Measurements from ENCODE around the gene PUS3.

DNA sequence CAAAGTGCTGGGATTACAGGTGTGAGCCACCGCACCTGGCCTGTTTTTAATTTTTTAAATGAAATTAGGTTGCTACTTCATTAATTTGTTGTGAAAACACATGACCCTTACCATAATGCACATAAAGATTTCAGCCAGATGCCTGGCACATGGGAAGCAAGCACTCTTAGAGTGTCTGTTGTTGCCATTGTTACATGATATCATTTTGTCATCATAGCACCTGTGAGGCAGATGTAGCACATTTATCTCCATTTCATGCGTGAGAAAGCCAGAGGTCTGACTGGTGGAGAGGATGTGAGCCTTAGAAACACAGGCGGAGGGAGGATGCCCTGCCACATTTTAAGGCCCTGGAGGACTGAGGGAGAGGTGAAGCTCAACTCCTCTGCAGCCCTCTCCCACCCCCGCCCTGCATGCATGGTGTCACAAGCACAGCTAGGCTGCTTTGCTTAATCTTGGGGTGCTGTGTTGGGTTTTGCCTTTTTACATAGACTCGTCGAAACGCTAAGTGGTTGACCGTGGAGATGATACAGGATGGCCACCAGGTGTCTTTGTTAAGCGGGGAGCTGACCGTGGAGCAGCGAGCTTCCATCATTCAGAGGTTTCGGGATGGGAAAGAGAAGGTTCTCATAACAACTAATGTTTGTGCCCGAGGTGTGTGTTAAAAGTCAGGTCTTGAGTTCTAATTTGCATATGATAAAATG lies 15.3 kb upstream of the PUS3 start:
- TF ChIP-seq, protein P1, sequence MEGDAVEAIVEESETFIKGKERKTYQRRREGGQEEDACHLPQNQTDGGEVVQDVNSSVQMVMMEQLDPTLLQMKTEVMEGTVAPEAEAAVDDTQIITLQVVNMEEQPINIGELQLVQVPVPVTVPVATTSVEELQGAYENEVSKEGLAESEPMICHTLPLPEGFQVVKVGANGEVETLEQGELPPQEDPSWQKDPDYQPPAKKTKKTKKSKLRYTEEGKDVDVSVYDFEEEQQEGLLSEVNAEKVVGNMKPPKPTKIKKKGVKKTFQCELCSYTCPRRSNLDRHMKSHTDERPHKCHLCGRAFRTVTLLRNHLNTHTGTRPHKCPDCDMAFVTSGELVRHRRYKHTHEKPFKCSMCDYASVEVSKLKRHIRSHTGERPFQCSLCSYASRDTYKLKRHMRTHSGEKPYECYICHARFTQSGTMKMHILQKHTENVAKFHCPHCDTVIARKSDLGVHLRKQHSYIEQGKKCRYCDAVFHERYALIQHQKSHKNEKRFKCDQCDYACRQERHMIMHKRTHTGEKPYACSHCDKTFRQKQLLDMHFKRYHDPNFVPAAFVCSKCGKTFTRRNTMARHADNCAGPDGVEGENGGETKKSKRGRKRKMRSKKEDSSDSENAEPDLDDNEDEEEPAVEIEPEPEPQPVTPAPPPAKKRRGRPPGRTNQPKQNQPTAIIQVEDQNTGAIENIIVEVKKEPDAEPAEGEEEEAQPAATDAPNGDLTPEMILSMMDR (IDR thresholded peaks at IDR 0.05; ENCODE audit: insufficient read depth, low read length, poor library complexity, severe bottlenecking) = no peak
- TF ChIP-seq EZH2phosphoT487 (conservative IDR thresholded peaks at IDR 0.05; ENCODE audit: low read length) = no peak
